ENCODE measurements around the gene FKBP8.
"Not testable (repeated sequence)": the region's sequence is repeated elsewhere in the genome, so short reads cannot be mapped to it uniquely, and the experiment has no call there.

Gene FKBP8

GRCh38 chr19:18558202-18558555 lies 14.8 kb upstream of the FKBP8 start:
- no peak for DNase-seq

GRCh38 chr19:18557411-18558201 lies 14.2 kb upstream of the FKBP8 start, which contains the start of gene KXD1:
Gene KXD1, plus strand, starts transcription at chr19:18557870. Its CDS starts 4,187 bp downstream, at chr19:18562057.
- peak; percentile 100 for DNase-seq

DNA sequence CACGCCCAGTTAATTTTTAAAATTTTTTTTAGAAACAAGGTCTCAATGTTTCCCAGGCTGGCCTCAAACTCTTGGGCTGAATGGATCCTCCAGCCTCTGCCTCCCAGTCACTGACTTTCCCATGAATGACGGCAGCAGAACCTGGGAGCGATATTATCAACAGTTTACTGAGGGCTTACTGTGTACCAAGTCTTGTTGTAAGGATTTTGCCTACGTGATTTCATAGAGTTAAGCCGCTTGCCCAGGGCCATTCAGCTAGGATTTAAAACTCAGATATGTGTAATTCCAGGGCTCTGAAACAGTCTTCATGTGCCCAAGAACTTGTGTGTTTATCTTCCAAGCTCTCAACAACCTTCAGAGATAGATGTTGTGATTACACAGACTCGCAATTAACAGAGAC lies 8.3 kb upstream of the FKBP8 start:
- DNase-seq = no peak

DNA sequence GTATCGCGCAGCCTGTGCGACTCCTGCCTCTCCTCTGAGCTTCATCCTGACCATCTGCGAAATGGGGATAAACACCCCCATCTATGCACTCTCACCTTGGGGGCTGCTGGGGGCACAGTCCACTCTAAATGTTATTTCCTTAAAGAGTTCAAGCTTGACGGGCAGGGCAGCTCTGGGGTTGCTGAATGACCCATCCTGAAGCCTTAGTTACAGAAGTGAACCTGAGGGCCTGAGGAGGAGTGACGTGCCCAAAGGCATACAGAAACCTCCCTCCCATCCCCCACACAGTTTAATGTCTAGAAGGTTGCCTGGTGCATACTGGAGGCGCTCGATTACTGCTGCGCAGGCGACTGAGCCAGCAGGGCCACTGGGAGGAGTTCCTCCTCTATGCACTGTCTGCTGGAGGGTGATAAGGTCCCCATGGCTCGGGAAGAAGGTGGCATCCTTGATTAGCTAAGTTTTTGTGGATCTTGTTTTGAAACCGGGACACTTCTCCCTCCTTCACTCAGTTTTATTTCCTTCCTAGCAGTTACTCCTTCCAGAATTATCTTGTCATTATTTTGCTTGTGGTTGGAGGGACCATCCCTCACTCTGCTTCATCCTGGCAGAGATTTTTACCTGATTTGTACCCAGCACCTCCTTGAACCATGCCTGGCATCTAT lies 572 bp upstream of the FKBP8 start:
- peak; percentile 94 for DNase-seq

DNA sequence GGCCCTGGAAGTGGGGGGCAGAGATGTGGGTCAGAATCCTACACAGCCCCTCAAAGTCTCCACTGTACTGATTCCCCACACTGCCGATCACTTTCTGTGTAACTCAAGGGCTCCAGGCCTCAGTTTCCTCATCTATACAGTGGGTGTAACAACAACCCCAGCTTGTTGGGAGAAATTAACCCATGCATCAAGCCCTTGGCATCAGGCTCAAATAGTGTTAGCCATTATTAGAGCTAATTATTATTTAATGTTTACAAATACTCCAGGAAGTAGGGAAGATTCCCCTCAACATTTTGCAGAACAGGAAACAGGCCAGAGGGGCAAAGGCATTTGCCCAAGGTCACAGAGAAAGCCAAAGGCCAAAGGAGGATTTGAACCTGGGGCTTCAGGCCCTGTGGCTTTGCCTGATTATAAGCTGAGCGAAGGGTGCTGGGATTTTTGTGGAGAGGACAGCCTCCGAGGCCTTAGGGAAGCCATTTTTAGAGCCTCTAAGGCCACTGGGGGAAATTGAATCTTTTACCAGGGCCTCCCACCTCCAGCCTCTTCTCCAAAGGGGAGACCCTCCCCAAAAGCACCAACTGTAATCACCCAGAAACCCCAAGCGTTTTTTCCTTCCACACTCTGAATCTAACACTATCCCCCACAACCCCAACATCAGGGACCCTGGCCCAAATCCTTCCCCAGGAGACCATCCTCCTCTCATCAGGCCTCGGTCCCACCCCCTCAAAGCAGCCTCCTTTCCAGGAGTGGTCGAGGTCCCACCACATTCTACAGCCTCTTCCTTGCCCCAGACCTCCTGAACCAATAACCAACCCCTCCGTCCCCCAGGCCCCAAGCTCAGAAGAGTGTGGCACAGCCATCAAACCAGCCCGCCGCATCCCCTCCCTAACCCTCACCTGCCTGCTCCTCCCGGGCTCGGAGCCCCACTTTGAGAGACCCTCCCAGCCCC lies 1.1 kb downstream of the FKBP8 start:
- no peak for DNase-seq

DNA sequence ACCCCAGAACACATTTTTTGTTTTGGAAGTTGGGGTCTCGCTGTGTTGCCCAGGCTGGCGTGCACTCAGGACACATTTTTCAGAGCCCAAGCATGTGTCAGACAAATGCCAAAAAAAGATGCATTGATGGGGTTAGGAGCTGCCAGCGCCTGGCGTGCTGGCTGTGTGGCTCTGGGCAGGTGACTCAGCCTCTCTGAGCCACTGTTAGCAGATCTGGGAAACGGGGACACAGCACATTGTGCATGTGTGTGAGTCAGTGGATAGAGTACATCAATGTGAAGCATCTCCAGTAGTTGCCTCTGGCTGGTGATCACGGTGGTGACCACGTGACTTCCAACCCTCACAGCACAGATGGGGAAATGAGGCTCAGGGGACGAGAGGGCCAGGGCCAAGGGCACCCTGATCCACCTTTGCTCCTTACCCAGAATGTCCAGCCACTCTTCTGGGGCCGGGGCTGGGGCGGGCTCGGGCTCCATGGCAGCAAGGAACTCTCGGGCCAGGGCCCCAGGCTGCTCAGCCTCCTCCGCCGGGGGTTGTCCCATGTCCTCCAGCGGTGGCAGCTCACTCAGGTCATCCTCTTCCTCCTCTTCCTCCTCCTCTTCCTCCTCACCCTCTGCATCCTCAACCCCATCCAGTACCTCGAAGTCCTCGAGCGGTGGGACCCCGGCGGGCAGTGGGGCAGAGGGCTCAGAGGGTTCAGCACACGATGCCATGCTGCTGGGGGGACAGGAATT lies 1.9 kb downstream of the FKBP8 start:
- DNase-seq = no peak

DNA sequence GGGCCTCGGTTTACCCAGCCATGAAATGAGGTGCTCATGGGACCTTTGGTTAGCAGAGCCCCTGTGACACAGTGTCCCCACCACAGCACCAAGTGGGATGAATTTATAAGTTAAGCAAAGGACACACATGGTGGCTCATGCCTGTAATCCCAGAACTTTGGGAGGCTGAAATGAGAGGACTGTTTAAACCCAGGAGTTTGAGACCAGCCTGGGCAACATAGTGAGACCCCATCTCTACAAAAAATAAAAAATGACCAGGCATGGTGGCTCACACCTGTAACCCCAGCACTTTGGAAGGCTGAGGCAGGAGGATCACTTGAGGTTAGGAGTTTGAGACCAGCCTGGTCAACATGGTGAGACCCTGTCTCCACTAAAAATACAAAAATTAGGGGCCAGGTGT lies 3.2 kb downstream of the FKBP8 start:
- DNase-seq = not testable (repeated sequence)

DNA sequence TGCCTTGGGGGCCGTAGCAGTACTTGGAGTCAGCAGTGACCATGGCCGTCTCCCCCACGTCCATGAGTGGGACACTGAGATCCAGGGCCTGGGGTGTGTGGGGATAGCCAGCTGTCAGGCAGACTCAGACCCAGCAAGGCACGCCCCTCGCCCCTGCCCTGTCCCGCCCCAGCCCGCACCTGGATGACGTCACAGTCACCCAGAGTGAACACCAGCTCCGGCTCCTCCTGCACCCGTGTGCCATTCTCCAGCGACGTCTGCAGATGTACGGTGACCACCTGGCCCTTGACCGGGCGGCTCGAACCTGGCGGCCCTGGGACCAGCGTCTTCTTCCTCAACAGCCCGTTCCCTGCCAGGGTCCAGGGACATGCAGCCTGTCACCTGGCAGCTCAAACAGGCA lies 4.0 kb downstream of the FKBP8 start:
- no peak for DNase-seq

DNA sequence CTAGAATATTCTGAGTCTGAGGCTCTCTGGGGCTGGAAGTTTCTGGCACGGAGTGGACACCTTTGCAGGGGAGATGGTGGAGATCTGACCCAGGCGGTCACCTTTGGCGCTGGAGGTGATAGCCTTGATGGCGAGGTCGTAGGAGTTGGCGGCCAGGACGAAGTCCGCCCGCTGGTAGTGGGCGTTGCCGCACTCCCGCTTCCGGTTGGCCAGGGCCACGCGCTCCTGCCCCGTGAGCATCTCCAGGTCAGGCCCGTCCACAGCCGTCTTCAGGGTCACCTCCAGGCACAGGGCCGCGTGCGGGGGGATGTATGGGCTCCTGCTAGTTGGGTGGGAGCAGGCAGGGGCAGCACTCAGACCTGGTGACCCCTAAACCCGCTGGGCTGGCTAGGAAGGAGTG lies 5.3 kb downstream of the FKBP8 start:
- no peak for DNase-seq

GRCh38 chr19:18537431-18537830 lies 5.9 kb downstream of the FKBP8 start:
- DNase-seq = no peak

GRCh38 chr19:18536475-18536874 lies 6.9 kb downstream of the FKBP8 start:
- no peak for DNase-seq

GRCh38 chr19:18533058-18533457 lies 10.3 kb downstream of the FKBP8 start:
- DNase-seq = no peak

- DNase-seq = no peak
Observed at GRCh38 chr19:18532168-18532890, 11.0 kb downstream of the FKBP8 start.

DNA sequence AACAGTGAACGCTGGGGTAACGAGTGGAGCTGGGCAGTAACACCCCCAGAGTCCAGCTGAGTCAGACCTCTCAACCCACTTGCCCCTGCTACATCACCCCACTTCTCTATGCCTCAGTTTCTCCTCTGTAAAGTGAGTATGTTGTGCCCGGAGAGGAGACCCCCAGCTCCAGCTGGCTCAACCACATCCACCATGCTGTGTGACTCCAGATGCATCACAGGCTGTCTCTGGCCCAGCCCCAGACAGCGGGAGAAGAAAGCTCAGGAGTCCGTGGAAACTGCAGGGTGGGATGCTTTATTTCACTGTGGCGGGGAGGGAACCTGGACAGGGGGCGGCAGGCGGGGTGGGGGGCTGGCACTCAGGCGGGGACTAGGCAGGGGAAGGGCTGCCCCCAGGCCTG lies 11.9 kb downstream of the FKBP8 start:
- DNase-seq = no peak

DNA sequence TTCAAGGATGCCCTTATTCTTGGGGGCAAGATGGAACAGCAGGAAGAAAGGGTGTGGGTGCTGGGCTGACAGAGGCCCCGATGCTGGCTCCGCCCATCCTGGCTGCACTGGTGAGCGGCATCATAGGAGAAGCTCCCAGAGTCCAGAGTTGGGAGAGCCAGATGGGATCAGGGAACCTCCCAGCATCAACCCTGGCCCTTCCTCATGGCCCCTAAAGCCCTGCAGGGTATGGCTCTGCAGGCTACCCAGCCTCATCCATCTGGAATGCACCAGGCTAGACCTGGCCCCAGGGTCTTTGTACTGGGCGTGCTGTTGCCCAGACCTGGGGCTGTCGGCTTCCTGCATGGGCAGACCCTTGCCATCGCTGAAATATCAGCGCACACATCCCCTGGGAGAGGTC lies 13.6 kb downstream of the FKBP8 start:
- no peak for DNase-seq

DNA sequence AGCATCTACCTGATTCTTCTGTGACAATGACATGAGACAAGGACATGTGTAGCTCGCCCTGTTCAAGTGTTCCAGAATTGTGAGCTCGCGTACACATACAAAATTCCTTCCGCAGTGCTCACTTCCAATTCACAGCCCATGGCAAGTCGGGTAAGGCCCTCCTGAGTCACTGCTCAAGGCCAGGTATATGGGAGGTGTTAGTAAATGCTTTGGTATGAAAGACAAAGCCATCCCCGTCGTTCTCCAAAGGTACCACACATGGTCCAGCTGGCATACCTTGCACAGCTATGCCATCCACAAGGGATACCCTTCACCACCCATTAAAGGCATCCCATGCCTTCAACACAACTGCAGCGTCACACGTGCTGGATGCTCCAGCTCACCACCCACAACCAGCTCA lies 17.1 kb downstream of the FKBP8 start:
- DNase-seq = no peak

DNA sequence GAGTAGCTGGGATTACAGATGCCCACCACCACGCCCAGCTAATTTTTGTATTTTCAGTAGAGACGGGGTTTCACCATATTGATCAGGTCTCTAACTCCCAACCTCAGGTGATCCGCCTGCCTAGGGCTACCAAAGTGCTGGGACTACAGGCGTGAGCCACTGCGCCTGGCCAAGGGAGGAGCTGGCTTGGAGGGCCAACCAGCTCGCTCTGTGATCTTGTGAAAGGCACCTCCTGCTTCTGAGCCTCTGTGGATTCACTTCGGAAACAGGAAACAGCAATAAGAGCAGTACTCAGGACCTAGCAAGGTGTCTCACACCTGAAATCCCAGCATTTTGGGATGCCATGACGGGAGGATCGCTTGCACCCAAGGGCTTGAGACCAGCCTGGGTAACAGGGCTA lies 19.5 kb downstream of the FKBP8 start:
- no peak for DNase-seq

DNA sequence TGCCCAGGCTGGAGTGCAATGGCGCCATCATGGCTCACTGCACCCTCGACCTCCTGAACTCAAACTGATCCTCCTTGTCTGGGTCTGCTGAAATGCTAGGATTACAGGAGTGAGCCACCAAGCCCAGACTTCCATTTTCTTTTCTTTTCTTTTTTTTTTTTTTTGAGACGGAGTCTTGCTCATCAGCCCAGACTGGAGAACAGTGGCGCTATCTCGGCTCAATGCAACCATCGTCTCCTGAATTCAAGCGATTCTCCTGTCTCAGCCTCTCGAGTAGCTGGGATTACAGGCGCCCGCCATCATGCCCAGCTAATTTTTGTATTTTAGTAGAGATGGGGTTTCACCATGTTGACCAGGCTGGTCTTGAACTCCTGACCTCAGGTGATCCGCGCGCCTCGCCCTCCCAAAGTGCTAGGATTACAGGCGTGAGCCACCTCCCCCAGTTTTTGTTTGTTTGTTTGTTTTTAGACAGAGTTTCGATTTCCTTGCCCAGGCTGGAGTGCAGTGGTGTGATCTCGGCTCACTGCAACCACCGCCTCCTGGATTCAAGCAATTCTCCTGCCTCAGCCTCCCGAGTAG lies 20.4 kb downstream of the FKBP8 start:
- DNase-seq = not testable (repeated sequence)

GRCh38 chr19:18522124-18522861 lies 21.1 kb downstream of the FKBP8 start:
- peak; percentile 100 for DNase-seq

GRCh38 chr19:18521692-18522123 lies 21.7 kb downstream of the FKBP8 start, which contains the start of gene ELL:
Gene ELL, minus strand, starts transcription at chr19:18522070. Its CDS starts 15 bp downstream, at chr19:18522055.
- no peak for DNase-seq
